Stimulated activated CD4-positive, alpha-beta T cell treated with anti-CD3 and anti-CD28 coated beads, Interleukin-2, amount 100 ng/mL, for 48 hours (primary cell): ENCODE results near the gene CLPX.
"Not testable (repeated sequence)": the region's sequence is repeated elsewhere in the genome, so short reads cannot be mapped to it uniquely, and the experiment has no call there.

Source experiments
- DNase-seq, 2 donors: peaks; one replicate each; pipeline ENCODE4 v3.0.0-alpha.2; 2020

Gene CLPX

DNA sequence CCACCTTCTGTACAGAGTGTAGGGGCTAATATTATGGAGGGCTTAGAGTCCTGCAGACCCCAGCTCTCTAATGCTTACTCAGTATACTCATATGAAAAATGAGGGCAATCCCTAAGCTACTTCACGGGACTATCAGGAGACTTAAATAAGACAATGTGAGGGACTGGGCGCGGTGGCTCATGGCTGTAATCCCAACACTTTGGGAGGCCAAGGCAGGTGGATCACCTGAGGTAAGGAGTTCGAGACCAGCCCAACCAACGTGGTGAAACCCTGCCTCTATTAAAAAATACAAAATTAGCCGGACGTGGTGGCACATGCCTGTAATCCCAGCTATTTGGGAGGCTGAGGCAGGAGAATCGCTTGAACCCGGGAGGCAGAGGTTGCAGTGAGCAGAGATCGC lies 85.3 kb downstream of the CLPX start:
- not testable (repeated sequence) for DNase-seq

DNA sequence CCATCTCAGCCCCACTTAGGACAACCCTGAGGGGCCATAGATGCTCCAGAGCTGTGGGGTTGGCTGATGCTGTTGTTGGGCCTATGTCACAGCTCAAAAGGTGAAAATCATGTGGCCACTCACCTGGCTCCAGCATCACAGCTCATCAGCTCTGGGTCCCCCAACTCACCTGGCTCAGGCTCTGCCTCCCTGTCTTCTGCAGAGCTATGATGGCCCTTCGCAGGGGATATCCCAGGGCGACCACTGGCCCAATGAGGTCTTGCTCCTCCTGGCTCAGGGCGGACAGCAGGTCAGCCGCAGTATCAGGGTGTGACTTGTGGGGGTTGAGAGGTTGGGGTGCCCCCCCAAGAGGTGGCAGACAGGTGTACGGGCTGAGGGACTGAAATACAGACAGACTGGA lies 85.8 kb downstream of the CLPX start:
- no peak for DNase-seq
